Peyer's patch (tissue), 4 donors: ENCODE results near the gene CAMKK2.

Experiments used
- POLR2A ChIP-seq, 2 donors: fragments of 450-650 bp; IDR thresholded peaks; one replicate each; pipeline ENCODE4 v1.5.1; 2017; ENCODE audit warnings: antibody characterized with exemption in 2 of 2, mild to moderate bottlenecking in 2 of 2, moderate library complexity in 2 of 2
- TF ChIP-seq, protein P1 (sequence below), 6 experiments: fragments of 450-650 bp in 4 of 6; fragments of 200-600 bp in 2 of 6; sonication (generic) in 1 of 6; IDR thresholded peaks; one replicate each; pipeline ENCODE4 v1.5.1; 2017 to 2019; ENCODE audit warnings: antibody characterized with exemption in 6 of 6, mild to moderate bottlenecking in 3 of 6, moderate library complexity in 1 of 6

DNA sequence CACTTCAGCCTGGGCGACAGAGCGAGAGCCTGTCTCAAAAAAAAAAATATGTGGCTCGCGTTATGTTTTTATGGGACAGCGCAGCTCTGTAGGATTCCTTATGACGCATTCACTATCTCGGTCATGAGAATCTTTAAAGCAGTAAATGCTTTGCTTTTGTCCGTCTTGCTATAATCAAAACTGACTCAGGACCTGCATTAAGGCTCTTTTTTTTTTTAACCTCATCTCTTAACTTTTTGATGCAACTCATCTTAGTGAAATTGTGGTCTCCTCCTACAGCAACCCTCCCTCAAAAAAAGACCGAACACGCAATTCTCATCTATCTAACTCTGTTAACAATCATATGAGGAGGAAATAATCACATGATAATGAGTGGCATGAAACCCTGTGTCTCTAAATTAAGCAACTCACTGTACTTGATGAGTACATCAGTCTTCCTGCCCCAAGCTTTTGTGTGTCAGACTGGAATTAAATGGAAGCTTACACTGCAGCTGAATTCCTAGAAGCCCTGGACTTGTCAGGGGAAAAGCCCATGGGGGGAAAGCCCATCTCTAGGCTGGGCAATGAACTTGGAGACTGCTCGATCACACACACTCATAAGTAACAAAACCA, 82.2 kb downstream of the CAMKK2 start:
- TF ChIP-seq, protein P1, sequence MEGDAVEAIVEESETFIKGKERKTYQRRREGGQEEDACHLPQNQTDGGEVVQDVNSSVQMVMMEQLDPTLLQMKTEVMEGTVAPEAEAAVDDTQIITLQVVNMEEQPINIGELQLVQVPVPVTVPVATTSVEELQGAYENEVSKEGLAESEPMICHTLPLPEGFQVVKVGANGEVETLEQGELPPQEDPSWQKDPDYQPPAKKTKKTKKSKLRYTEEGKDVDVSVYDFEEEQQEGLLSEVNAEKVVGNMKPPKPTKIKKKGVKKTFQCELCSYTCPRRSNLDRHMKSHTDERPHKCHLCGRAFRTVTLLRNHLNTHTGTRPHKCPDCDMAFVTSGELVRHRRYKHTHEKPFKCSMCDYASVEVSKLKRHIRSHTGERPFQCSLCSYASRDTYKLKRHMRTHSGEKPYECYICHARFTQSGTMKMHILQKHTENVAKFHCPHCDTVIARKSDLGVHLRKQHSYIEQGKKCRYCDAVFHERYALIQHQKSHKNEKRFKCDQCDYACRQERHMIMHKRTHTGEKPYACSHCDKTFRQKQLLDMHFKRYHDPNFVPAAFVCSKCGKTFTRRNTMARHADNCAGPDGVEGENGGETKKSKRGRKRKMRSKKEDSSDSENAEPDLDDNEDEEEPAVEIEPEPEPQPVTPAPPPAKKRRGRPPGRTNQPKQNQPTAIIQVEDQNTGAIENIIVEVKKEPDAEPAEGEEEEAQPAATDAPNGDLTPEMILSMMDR (IDR thresholded peaks at IDR 0.05) = no peak
- TF ChIP-seq POLR2A (IDR thresholded peaks at IDR 0.05) = no peak
